ENCODE results near the gene PRPF8.
"Not testable (repeated sequence)": the region's sequence is repeated elsewhere in the genome, so short reads cannot be mapped to it uniquely, and the experiment has no call there.

- TF ChIP-seq, protein P1, sequence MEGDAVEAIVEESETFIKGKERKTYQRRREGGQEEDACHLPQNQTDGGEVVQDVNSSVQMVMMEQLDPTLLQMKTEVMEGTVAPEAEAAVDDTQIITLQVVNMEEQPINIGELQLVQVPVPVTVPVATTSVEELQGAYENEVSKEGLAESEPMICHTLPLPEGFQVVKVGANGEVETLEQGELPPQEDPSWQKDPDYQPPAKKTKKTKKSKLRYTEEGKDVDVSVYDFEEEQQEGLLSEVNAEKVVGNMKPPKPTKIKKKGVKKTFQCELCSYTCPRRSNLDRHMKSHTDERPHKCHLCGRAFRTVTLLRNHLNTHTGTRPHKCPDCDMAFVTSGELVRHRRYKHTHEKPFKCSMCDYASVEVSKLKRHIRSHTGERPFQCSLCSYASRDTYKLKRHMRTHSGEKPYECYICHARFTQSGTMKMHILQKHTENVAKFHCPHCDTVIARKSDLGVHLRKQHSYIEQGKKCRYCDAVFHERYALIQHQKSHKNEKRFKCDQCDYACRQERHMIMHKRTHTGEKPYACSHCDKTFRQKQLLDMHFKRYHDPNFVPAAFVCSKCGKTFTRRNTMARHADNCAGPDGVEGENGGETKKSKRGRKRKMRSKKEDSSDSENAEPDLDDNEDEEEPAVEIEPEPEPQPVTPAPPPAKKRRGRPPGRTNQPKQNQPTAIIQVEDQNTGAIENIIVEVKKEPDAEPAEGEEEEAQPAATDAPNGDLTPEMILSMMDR (IDR thresholded peaks at IDR 0.05) = not testable (repeated sequence)
- TF ChIP-seq POLR2A (IDR thresholded peaks at IDR 0.05) = not testable (repeated sequence)
Observed at GRCh38 chr17:1708791-1709346, 24.2 kb upstream of the PRPF8 start.

Measured in gastroesophageal sphincter (tissue), 3 donors.